PC-3 (cell line): ENCODE data around the gene ABHD2. TPM values are rescaled to one million over a fixed set of nuclear protein-coding genes. Genes with fewer than 3 reads are reported as not detected.

Experiments used
- ATAC-seq: fragments of 200-7000 bp; cut with Tn5 transposase; 2 replicates; pipeline ENCODE4 v1.9.1; 2020; ENCODE audit warnings: mild to moderate bottlenecking, moderate library complexity
- BruUV-seq: library from RNA; stranded (reverse); fragments of 400-500 nt; replicated peaks from 2 replicates; lab custom pipeline; 2021; lab: Mats Ljungman, UMichigan
- CTCF ChIA-PET: fragments of 300-600 bp; sonication (Branson Sonifier 250); formaldehyde crosslinking; loops from one replicate; lab custom pipeline; 2022; ENCODE audit warnings: antibody characterized with exemption; lab: Charles Lee
- POLR2A ChIA-PET: fragments of 300-600 bp; sonication (Branson Sonifier 250); formaldehyde crosslinking; loops from one replicate; lab custom pipeline; 2022; ENCODE audit warnings: antibody characterized with exemption; ENCODE audit not compliant: unreplicated experiment; lab: Charles Lee
- DNase-seq: peaks from one replicate; pipeline ENCODE4 v3.0.0-alpha.2; 2015
- H2AFZ ChIP-seq: fragments of 300-600 bp; sonication (generic); 2 replicates; pipeline ENCODE4 v1.6.0; 2016; ENCODE audit warnings: antibody characterized with exemption, low read length
- H3F3A ChIP-seq: fragments of 300-600 bp; sonication (generic); one replicate; pipeline ENCODE4 v1.6.0; 2017; ENCODE audit warnings: antibody characterized with exemption, low read length, control low read depth, mild to moderate bottlenecking; ENCODE audit not compliant: unreplicated experiment
- H3K27ac ChIP-seq: fragments of 300-600 bp; sonication (generic); 2 replicates; pipeline ENCODE4 v1.5.1; 2016; ENCODE audit warnings: mild to moderate bottlenecking, low read length
- H3K27me3 ChIP-seq: fragments of 300-600 bp; sonication (generic); 2 replicates; pipeline ENCODE4 v1.6.1; 2016; ENCODE audit warnings: low read length, mixed read lengths
- H3K36me3 ChIP-seq: fragments of 300-600 bp; sonication (generic); 2 replicates; pipeline ENCODE4 v1.6.1; 2016; ENCODE audit warnings: low read depth, mixed run types, low read length, mixed read lengths
- H3K4me1 ChIP-seq: fragments of 300-600 bp; sonication (generic); 2 replicates; pipeline ENCODE4 v1.5.1; 2016; ENCODE audit warnings: low read length; ENCODE audit not compliant: insufficient read depth
- H3K4me2 ChIP-seq: fragments of 300-600 bp; sonication (generic); 2 replicates; pipeline ENCODE4 v1.6.0; 2016; ENCODE audit warnings: low read length
- H3K4me3 ChIP-seq: fragments of 300-600 bp; sonication (generic); 2 replicates; pipeline ENCODE4 v1.5.1; 2016; ENCODE audit warnings: mild to moderate bottlenecking, low read length, mixed read lengths
- H3K79me2 ChIP-seq: fragments of 300-600 bp; sonication (generic); 2 replicates; pipeline ENCODE4 v1.6.1; 2017; ENCODE audit warnings: low read length, mixed read lengths
- H3K9ac ChIP-seq: fragments of 300-600 bp; sonication (generic); 2 replicates; pipeline ENCODE4 v1.6.0; 2016; ENCODE audit warnings: mild to moderate bottlenecking, low read length
- H3K9me2 ChIP-seq: fragments of 300-600 bp; sonication (generic); replicated peaks from 2 replicates; pipeline ENCODE4 v1.6.1; 2016; ENCODE audit warnings: mixed run types, low read length, mixed read lengths
- H3K9me3 ChIP-seq: fragments of 300-600 bp; sonication (generic); 2 replicates; pipeline ENCODE4 v1.6.1; 2016; ENCODE audit warnings: low read length, mixed read lengths
- H4K20me1 ChIP-seq: fragments of 300-600 bp; sonication (generic); 2 replicates; pipeline ENCODE4 v1.6.1; 2016; ENCODE audit warnings: low read length, mixed read lengths
- EZH2 ChIP-seq: fragments of 300-600 bp; sonication (generic); IDR thresholded peaks from one replicate; pipeline ENCODE4 v1.6.1; 2017; ENCODE audit warnings: antibody characterized with exemption, mild to moderate bottlenecking, low read length; ENCODE audit not compliant: unreplicated experiment
- EZH2phosphoT487 ChIP-seq: fragments of 300-600 bp; sonication (generic); IDR thresholded peaks from 2 replicates; pipeline ENCODE4 v1.6.1; 2018; ENCODE audit warnings: mild to moderate bottlenecking, antibody characterized with exemption, low read length, borderline replicate concordance
- intact Hi-C: fragments of 100-400 bp; cut with micrococcal nuclease; formaldehyde crosslinking; loops from 2 replicates; pipeline ENCODE4 v1.9.0; 2023
- total RNA-seq: library from RNA; depleted of rRNA; stranded (reverse); fragments of >200 nt; gene quantifications from 2 replicates; pipeline ENCODE4 v1.2.3, GENCODE V29; 2014
- TF ChIP-seq, protein P1 (sequence below): fragments of 300-600 bp; sonication (generic); conservative IDR thresholded peaks from 2 replicates; pipeline ENCODE4 v1.5.1; 2017; ENCODE audit warnings: antibody characterized with exemption, low read depth, mild to moderate bottlenecking, low read length

ABHD2 gene
- total RNA-seq, 1 experiment from 2014 or later: 34.0 TPM

DNA sequence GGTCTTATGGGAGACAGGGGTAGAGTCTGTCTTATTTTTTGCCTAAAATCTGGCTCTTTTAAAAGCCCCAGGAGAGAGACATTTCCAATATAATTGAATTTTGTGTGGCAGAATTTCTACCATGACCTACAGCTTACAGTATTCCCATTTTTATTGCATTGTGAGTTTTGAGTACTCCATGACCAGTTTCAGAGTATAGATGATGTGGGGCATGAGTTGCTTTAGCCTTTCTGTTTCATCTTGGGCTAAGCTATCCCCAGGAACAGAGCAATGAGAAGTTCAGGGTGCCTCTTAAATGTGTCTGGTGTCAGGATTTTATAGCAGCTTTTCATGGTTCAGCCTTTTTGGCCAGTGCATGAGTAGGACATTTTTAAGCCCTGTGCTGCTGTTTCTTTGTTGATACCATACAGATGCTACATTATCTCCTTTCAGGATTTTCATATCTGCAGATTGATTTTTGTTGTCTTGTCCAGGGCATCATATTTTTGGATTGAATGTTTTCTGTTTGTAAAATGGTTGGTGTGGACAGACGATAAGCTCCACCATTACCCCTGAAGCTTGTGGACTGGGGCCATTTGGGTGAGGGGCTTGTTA, 3.5 kb downstream of the ABHD2 start:
- H2AFZ ChIP-seq: peak overlapping the region; percentile 54; the same call in 1 of the 2 replicates
- DNase-seq (no peak), ATAC-seq (no peak)
- TF ChIP-seq EZH2 (no peak), EZH2phosphoT487 (no peak)
- TF ChIP-seq, protein P1, sequence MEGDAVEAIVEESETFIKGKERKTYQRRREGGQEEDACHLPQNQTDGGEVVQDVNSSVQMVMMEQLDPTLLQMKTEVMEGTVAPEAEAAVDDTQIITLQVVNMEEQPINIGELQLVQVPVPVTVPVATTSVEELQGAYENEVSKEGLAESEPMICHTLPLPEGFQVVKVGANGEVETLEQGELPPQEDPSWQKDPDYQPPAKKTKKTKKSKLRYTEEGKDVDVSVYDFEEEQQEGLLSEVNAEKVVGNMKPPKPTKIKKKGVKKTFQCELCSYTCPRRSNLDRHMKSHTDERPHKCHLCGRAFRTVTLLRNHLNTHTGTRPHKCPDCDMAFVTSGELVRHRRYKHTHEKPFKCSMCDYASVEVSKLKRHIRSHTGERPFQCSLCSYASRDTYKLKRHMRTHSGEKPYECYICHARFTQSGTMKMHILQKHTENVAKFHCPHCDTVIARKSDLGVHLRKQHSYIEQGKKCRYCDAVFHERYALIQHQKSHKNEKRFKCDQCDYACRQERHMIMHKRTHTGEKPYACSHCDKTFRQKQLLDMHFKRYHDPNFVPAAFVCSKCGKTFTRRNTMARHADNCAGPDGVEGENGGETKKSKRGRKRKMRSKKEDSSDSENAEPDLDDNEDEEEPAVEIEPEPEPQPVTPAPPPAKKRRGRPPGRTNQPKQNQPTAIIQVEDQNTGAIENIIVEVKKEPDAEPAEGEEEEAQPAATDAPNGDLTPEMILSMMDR: no peak
- H3K9ac ChIP-seq: peak overlapping the region; percentile 61
- no peaks in the 10 kb centered on the region for H3F3A ChIP-seq
- H3K36me3 ChIP-seq: no peaks in the 10 kb centered on the region
- H3K4me3 ChIP-seq: peak overlapping the region; percentile 63
- no peaks in the 10 kb centered on the region for H3K27me3 ChIP-seq
- POLR2A ChIA-PET: interaction anchor here (0.7 to 2.3 kb wide), 2 partner anchors 10 to 477 kb away, joined by 4 to 15 read pairs; no protein-coding TSS in a partner anchor
- H3K4me1 ChIP-seq: peaks cover 57% of the 10 kb centered on the region
- peaks cover 71% of the 10 kb centered on the region for H3K79me2 ChIP-seq
- peak overlapping the region; percentile 87 for H3K4me2 ChIP-seq
- no peaks in the 10 kb centered on the region for H4K20me1 ChIP-seq
- no peaks in the 10 kb centered on the region for H3K9me3 ChIP-seq
- intact Hi-C loops: loop anchor here (2.0 to 5.0 kb wide), 2 partner anchors 36 to 77 kb away; no protein-coding TSS in a partner anchor
- no peaks in the 10 kb centered on the region for H3K9me2 ChIP-seq
- H3K27ac ChIP-seq: peak overlapping the region; percentile 76
- CTCF ChIA-PET: interaction anchor here (0.5 to 1.0 kb wide), 3 partner anchors 9 to 21 kb away, joined by 3 read pairs; no protein-coding TSS in a partner anchor
- no TSS peak for BruUV-seq

DNA sequence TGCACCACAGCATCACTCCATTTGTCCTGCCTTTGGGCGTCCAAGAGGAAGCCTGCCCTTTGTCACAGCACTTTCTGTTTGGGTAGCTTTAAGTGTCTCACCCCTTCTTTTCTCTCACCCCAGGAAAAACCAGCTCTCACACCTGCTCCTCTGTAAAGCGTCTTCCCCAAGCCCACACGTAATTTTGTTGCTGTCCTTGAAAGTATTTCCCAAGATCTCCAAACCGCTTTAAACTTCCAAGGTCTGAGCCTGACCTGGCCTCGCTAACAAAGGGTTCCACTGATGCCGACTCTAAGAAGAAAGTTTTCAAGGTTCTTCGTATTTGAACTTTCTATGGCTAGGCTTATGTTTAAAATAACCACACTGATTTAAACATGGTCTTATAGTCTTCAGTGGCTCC, 5.3 kb downstream of the ABHD2 start:
- ChIA-PET CTCF (no interaction called here), POLR2A (no interaction called here)
- TF ChIP-seq, protein P1: no peak
- TF ChIP-seq EZH2phosphoT487: no peak
- TF ChIP-seq EZH2: no peak
- no TSS peak for BruUV-seq
- Histone ChIP-seq H3K27me3 (no peaks in the 10 kb centered on the region), H3K4me2 (peak overlapping the region; percentile 44), H3K9ac (no peak overlapping the region), H3K9me3 (no peaks in the 10 kb centered on the region), H3K9me2 (no peaks in the 10 kb centered on the region), H3F3A (no peaks in the 10 kb centered on the region), H3K79me2 (peaks cover 88% of the 10 kb centered on the region), H3K4me1 (peaks cover 63% of the 10 kb centered on the region), H3K36me3 (no peaks in the 10 kb centered on the region), H2AFZ (no peak overlapping the region), H3K27ac (no peak overlapping the region), H4K20me1 (no peaks in the 10 kb centered on the region), H3K4me3 (no peak overlapping the region)
- intact Hi-C loops: loop anchor here (5.0 kb wide), 1 partner anchor 34 kb away; no protein-coding TSS in a partner anchor
- no peak for DNase-seq
- ATAC-seq: no peak

DNA sequence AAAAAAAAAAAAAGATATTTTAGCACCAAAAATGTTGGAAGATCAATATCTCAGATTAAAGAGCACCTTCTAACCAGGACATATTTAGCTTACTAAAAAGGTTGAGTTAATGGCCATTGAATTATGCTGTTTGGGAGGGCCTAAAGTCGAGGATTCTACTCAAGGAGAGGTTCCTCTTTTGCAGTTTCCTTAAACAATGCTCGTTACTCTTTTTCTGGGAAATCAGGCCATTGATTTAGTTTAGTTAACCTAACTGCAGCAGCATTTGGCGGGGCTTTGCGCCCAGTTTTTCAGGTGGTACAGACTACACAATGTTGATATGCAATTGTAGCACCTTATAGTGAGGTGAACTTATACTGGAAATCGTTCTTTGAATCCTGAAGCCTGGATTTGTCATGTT, 6.8 kb downstream of the ABHD2 start:
- Histone ChIP-seq H3K9me3 (no peaks in the 10 kb centered on the region), H3K79me2 (peaks cover 88% of the 10 kb centered on the region), H3K4me2 (no peak overlapping the region), H3K27ac (no peak overlapping the region), H3K9ac (no peak overlapping the region), H3K4me3 (no peak overlapping the region), H2AFZ (no peak overlapping the region), H4K20me1 (no peaks in the 10 kb centered on the region), H3K4me1 (peaks cover 59% of the 10 kb centered on the region), H3F3A (no peaks in the 10 kb centered on the region), H3K36me3 (no peaks in the 10 kb centered on the region), H3K9me2 (no peaks in the 10 kb centered on the region), H3K27me3 (no peaks in the 10 kb centered on the region)
- ChIA-PET POLR2A (no interaction called here), CTCF (no interaction called here)
- DNase-seq (no peak), ATAC-seq (no peak)
- intact Hi-C loops: no loop called here
- no peak for TF ChIP-seq EZH2
- TF ChIP-seq EZH2phosphoT487: no peak
- TF ChIP-seq, protein P1: no peak
- no TSS peak for BruUV-seq
